ENCODE data around the gene NPBWR2.

DNA sequence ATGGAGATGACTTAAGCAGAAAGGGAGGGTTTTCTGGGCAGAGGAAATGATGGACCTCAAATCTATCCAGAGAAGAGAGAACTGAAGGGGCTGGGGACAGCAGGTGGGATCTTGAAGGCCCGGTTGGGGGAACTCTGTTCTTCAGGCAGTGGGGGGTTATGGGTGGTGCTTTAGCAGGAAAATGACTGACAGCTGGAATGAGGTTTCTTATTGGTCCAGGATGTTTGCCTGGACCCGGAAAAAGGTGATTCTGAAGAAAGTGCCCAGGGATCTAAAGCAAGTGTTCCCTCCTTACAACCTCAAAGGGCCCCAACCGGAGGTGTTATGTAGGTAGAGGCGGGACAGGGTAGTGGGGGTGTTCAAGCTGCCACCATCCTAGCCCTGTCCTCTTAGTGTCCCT is 11.9 kb downstream of the NPBWR2 start:
- TF ChIP-seq, protein P1, sequence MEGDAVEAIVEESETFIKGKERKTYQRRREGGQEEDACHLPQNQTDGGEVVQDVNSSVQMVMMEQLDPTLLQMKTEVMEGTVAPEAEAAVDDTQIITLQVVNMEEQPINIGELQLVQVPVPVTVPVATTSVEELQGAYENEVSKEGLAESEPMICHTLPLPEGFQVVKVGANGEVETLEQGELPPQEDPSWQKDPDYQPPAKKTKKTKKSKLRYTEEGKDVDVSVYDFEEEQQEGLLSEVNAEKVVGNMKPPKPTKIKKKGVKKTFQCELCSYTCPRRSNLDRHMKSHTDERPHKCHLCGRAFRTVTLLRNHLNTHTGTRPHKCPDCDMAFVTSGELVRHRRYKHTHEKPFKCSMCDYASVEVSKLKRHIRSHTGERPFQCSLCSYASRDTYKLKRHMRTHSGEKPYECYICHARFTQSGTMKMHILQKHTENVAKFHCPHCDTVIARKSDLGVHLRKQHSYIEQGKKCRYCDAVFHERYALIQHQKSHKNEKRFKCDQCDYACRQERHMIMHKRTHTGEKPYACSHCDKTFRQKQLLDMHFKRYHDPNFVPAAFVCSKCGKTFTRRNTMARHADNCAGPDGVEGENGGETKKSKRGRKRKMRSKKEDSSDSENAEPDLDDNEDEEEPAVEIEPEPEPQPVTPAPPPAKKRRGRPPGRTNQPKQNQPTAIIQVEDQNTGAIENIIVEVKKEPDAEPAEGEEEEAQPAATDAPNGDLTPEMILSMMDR (conservative IDR thresholded peaks at IDR 0.05 in 1 of 2, IDR thresholded peaks at IDR 0.05 in 1 of 2; ENCODE audit: low read depth in 1 of 2, low read length in 2 of 2), result no peak
- no peak for TF ChIP-seq EZH2 (IDR thresholded peaks at IDR 0.05; ENCODE audit: low read length, missing control alignments)
